Colonic mucosa (tissue), 4 donors: ENCODE measurements around the gene KHK. TPM values are rescaled to one million over a fixed set of nuclear protein-coding genes. Genes with fewer than 3 reads are reported as not detected.

Source experiments
- DNase-seq: peaks from one replicate; pipeline ENCODE4 v3.0.0-alpha.2; 2020
- H3K27ac ChIP-seq: fragments of 200-600 bp; one replicate; pipeline ENCODE4 v1.8.0; 2021
- H3K27me3 ChIP-seq: fragments of 200-600 bp; one replicate; pipeline ENCODE4 v1.8.0; 2021
- H3K36me3 ChIP-seq: fragments of 200-600 bp; one replicate; pipeline ENCODE4 v1.8.0; 2021
- H3K4me1 ChIP-seq: fragments of 200-600 bp; one replicate; pipeline ENCODE4 v1.8.0; 2021; ENCODE audit warnings: mild to moderate bottlenecking
- H3K4me3 ChIP-seq: fragments of 200-600 bp; one replicate; pipeline ENCODE4 v1.8.0; 2021
- H3K9ac ChIP-seq, 2 donors: one replicate each; pipeline ENCODE4 v1.7.0; 2013; ENCODE audit warnings: control low read depth in 2 of 2, low read depth in 2 of 2, low read length in 2 of 2
- H3K9me3 ChIP-seq: fragments of 200-600 bp; one replicate; pipeline ENCODE4 v1.8.0; 2021
- intact Hi-C: fragments of 100-400 bp; cut with DNase I; formaldehyde crosslinking; loops from one replicate; pipeline ENCODE4 v1.14.1; 2022
- total RNA-seq, 2 donors: library from RNA; stranded (reverse); fragmentation: NEBNext Ultra II Directional in 1 of 2; extraction: Animal tissue kit (Norgen Biotek cat#: 25700) in 1 of 2; gene quantifications; one replicate each; pipeline ENCODE4 v1.2.1, GENCODE V29; 2021
- TF ChIP-seq, protein P1 (sequence below): fragments of 200-600 bp; IDR thresholded peaks from one replicate; pipeline ENCODE4 v1.8.0; 2022; ENCODE audit warnings: antibody characterized with exemption, mild to moderate bottlenecking
- donor health status: healthy.
- donor health status: DM: no; HTN: no; CAD: no.
- donor health status: DM: no; HTN: no; CAD: no.

KHK gene
- total RNA-seq, 2 donors from 2014 or later, result 8.9 to 20.3 TPM

DNA sequence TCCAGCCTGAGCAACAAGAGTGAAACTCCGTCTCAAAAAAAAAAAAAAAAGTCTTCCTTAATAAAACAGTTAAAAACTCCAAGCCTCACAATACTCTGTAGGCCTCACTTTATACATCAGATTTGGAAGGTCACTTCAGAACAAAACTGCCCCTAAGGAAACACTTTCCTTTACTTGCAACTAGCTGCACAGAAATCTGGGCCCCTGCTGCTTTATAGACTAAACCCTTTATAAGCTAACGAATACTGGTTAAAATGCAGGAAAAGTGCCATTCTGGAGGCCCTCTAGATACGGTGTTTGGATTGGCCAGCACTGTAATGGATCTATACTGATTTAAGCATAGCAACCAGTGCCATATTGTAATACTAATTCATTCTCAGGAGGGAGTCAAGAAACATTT lies 38.5 kb downstream of the KHK start:
- intact Hi-C loops, result no loop called here
- H3K4me1 ChIP-seq, result no peaks in the 10 kb centered on the region
- no peaks in the 10 kb centered on the region for H3K9me3 ChIP-seq
- H3K4me3 ChIP-seq, result no peak overlapping the region
- TF ChIP-seq, protein P1, sequence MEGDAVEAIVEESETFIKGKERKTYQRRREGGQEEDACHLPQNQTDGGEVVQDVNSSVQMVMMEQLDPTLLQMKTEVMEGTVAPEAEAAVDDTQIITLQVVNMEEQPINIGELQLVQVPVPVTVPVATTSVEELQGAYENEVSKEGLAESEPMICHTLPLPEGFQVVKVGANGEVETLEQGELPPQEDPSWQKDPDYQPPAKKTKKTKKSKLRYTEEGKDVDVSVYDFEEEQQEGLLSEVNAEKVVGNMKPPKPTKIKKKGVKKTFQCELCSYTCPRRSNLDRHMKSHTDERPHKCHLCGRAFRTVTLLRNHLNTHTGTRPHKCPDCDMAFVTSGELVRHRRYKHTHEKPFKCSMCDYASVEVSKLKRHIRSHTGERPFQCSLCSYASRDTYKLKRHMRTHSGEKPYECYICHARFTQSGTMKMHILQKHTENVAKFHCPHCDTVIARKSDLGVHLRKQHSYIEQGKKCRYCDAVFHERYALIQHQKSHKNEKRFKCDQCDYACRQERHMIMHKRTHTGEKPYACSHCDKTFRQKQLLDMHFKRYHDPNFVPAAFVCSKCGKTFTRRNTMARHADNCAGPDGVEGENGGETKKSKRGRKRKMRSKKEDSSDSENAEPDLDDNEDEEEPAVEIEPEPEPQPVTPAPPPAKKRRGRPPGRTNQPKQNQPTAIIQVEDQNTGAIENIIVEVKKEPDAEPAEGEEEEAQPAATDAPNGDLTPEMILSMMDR, result no peak
- no peak for DNase-seq
- no peaks in the 10 kb centered on the region for H3K27me3 ChIP-seq
- no peak overlapping the region for H3K9ac ChIP-seq
- no peak overlapping the region for H3K27ac ChIP-seq
- H3K36me3 ChIP-seq, result no peaks in the 10 kb centered on the region

DNA sequence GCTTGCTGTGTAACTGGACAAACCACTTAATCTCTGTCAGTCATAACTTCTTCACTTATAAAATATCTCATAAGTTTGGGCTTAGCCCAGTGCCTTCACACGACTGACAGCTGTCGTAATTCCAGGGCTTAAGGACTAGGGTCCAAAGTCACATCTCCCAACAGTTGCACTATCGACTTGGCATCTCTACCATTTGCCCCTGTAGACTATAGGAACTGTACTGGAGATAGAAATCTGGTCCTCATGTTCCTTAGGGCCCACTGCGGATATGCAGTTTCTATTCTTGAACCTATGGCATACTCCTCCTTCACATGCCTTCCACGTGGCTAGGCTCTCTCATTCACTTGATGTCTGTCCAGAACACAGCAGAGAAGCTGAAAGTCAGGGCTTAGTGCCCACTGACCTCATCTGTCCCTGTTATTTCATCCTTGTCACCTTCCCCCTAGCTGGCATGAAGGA lies 39.7 kb downstream of the KHK start:
- intact Hi-C loops, result no loop called here
- no peak for DNase-seq

DNA sequence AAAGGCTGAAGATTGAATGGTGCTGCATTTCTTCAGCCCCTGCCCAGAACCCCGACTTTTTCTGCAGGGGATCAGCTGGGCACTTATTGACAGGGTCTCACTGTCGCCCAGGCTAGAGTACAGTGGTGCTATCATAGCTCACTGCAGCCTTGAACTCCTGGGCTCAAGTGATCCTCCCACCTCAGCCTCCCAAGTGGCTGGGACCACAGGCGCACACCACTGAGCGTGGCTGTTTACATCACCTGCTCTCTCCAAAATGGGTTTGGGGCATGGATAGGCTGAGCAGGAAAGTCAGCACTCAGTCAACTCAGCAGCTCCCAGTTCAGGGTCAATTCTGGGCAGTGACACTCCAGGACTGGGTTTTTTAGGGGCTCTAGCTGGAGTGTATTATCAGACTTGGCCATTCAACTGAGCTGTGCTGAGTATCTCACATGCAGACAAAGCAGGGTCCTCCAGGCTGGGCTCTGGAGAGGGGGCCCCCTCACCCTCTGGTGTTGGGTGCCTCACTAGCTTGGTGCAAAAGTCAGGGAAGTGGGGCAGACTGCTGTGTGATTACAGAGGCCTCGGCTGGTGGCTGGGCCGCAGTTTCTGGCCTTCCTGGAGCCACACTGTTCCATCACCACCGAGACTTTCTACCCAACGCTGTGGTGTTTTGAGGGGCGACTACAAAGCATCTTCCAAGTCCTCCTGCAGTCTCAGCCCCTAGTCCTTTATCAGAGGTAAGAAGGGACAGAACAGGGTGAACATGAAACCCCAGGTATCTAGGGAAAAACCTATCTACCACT lies 41.5 kb downstream of the KHK start:
- DNase-seq, result no peak
- no peaks in the 10 kb centered on the region for H3K36me3 ChIP-seq
- H3K4me1 ChIP-seq, result no peaks in the 10 kb centered on the region
- intact Hi-C loops, result no loop called here
- no peaks in the 10 kb centered on the region for H3K27me3 ChIP-seq
- no peak overlapping the region for H3K4me3 ChIP-seq
- TF ChIP-seq, protein P1, result no peak
- no peak overlapping the region for H3K27ac ChIP-seq
- no peaks in the 10 kb centered on the region for H3K9me3 ChIP-seq
- no peak overlapping the region for H3K9ac ChIP-seq

More for the DNA sequence above, 39.7 kb downstream of the KHK start:
- no peaks in the 10 kb centered on the region for H3K36me3 ChIP-seq
- H3K9me3 ChIP-seq, result no peaks in the 10 kb centered on the region
- no peaks in the 10 kb centered on the region for H3K27me3 ChIP-seq
- TF ChIP-seq, protein P1, result no peak
- H3K9ac ChIP-seq, result no peak overlapping the region
- H3K27ac ChIP-seq, result no peak overlapping the region
- H3K4me1 ChIP-seq, result no peaks in the 10 kb centered on the region
- no peak overlapping the region for H3K4me3 ChIP-seq

DNA sequence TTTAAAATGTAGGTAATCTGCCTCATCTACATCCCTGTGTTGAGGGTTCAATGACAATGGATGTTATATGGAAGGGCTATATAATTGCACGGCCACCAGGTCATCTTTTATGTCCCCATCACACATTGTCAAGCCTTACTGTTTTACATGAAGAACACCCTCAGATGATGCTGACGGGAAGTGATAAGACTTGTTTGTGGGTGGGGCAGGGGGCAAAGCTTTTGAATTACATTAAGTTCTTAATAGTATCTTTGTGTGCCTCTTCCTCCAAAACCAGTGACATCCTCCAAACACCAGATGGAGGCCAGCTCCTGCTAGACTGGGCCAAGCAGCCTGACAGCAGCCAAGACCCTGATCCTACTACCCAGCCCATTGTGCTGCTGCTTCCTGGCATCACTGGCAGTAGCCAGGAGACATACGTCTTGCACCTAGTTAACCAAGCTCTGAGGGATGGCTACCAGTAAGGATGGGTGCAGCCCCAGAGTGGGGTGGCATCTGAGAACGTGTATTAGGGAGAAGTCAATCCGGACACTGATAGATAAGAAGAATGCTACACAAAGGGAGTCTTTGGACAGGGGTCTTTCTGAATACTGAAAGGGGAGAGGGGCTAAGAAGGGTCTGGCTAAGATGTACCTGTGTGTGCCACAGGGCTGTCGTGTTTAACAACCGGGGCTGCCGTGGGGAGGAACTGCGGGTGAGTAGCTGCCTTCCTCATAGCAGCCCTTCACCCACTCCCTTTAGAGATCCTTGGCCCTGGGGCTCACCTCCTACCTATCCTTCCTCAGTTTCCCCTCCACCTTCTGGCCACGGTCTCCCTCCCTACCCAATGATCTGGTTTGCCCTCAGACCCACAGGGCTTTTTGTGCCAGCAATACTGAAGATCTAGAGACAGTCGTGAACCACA lies 42.3 kb downstream of the KHK start:
- intact Hi-C loops, result no loop called here
- Histone ChIP-seq H3K9me3 (no peaks in the 10 kb centered on the region), H3K36me3 (no peaks in the 10 kb centered on the region), H3K4me1 (no peaks in the 10 kb centered on the region), H3K27ac (no peak overlapping the region), H3K4me3 (no peak overlapping the region), H3K9ac (no peak overlapping the region), H3K27me3 (no peaks in the 10 kb centered on the region)
- no peak for DNase-seq
- TF ChIP-seq, protein P1, result no peak

DNA sequence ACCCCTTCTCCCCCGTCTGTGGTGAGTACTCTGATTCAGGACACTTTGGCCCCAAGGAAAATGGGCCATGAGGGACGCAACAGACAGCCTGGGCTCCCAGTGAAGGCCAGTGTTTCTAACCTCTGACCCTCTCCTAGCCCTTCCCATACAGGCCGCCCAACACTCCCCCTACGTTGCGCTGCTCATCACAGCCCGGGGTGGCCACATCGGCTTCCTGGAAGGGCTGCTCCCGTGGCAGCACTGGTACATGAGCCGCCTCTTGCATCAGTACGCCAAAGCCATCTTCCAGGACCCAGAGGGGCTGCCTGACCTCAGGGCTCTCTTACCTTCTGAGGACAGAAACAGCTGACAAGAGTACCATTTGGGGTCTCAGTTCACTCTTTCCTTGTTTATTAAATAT lies 43.8 kb downstream of the KHK start:
- no peak for DNase-seq
- Histone ChIP-seq H3K9ac (no peak overlapping the region), H3K27ac (no peak overlapping the region), H3K4me3 (no peak overlapping the region), H3K9me3 (no peaks in the 10 kb centered on the region), H3K4me1 (no peaks in the 10 kb centered on the region), H3K36me3 (no peaks in the 10 kb centered on the region), H3K27me3 (no peaks in the 10 kb centered on the region)
- intact Hi-C loops, result no loop called here
- TF ChIP-seq, protein P1, result no peak
